GM19463 (cell line): ENCODE data around the gene DENND1B.
"Not testable (repeated sequence)": the region's sequence is repeated elsewhere in the genome, so short reads cannot be mapped to it uniquely, and the experiment has no call there.

Experiments
- ATAC-seq: cut with Tn5 transposase; IDR thresholded peaks from one replicate; pipeline ENCODE4 v1.9.1; 2021; ENCODE audit warnings: mild to moderate bottlenecking, moderate library complexity; ENCODE audit not compliant: unreplicated experiment

Gene DENND1B

DNA sequence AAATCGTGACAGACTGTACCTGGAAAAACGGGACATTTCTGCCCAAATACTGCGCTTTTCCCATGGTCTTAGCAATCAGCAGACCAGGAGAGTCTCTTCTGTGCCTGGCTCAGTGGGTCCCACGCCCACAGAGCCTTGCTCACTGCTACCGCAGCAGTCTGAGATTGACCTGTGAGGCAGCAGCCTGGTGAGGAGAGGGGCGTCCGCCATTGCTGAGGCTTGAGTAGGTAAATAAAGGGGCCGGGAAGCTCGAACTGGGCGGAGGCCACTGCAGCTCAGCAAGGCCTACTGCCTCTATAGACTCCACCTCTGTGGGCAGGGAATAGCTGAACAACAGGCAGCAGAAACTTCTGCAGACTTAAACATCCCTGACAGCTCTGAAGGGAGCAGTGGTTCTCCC is 203.1 kb downstream of the DENND1B start:
- no peak for ATAC-seq

DNA sequence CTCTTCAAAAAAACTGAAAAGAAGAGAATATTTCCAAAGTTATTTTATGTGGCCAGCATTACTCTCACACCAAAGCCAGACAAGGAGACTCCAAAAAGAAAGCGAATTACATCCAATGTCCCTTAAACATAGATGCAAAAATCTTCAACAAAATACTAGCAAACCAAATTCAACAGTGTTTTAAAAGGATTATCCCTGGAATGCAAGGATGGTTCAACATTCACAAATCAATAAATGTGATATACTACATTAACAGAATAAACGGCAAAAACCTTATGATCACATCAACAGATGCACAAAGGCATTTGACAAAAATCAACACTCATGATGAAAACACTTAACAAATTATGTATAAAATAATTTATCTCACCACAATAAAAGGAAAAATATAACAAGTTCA is 207.8 kb downstream of the DENND1B start:
- no peak for ATAC-seq

DNA sequence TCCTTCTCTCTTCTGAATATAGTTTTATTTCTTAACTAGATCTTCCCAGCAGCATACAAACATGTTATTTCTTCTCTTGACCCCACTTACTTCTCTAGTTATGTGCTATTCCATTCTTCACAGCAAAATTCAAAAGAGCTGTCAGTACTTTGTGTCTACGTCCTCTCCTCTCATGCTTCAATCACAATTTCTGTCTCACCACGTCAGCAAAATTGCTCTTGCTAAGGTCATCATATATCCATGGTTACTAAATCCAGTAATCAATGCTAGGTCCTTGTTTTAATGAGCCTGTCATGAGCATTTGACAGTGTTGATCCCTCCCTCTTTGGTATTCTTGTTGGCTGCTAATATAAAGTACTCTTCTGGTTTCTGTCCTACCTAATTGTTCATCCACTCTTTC is 214.2 kb downstream of the DENND1B start:
- ATAC-seq, result no peak

DNA sequence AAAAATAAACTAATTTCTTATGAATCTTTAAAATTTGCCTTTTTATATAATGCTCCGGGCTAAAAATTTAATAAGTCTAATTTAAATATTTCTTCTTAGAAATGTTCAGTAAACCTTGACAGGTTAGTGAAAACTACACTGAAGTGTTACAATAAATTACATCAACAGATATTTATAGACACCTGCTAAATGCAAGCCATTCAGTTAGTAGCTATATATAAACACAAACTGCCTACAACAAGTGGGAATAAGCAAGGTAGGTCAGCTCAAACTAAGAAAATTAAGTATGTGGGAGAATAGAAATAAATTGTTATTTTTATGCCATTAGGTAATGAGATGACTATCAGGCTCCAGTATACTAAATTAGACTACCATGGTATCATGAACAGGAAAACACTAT is 215.6 kb downstream of the DENND1B start:
- ATAC-seq, result no peak

DNA sequence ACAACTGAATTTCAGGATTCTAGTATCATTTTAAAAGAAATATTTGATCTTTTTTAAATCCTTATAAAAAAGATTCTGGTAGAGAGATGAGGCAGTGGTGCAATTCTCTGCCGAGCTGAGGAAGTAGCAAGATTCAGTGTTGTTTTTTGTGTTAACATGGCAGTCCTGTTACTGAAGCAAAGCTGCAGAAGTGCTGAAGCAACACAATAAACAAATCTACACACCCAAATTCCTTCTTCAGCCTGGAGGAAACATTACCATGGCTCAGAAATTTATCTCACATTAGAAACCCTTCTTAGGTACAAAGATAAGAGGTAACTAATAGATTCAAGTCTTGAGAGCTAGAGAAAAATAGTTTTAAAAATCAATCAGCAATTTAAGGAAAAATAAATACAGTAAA is 216.0 kb downstream of the DENND1B start:
- ATAC-seq, result no peak

DNA sequence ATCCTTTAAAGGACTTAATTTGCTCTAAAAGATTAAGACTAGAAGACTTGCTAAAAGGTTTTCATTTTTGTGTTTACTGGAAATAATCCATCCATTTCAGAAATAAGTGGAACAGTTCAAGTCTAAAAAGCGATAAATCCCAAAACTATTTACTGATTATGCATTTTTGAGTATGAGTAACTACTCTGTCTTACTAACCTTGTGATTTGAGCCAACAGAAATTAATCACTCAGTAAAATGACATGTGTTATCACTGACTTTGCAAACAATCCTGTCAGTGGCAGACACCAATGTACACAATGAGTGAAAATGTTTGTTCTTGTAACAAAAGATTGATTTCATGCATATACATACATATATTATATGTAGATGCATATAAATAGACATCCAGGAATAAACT is 218.0 kb downstream of the DENND1B start:
- no peak for ATAC-seq

DNA sequence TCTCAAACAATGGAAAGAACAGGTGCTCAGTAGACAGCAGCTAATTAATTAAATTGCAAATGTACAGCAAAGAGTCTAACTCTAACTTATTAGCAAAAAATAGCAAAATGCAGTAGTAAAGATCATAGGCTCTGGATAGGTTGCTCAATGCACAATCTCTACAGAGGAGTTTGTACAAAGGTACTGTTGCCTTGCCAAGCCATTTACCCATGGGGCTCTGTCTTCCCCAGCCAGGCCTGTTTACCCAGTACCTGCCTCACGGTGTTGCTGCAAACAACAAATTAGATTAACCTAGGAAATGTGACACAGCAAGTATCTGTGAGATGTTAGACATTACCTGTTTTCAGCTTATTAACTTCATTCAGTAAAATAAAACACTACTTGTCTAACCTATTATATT is 222.0 kb downstream of the DENND1B start:
- ATAC-seq, result no peak

DNA sequence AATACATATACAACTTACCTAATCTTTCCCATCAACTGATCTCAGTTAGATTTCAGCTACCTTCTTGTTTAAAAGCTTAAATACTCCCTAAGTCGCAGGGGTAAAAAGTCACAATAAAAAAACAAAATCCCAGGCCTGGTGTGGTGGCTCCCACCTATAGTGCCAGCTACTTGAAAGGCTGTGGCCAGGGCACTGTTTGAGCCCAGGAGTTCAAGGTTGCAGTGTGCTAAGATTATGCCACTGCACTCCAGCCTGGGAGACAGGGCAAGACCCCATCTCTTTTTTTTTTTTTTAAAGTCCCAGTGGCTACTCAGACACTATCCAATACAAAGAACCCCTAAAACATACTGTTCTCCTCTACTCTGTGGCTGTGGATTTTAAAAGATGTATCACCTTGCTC is 228.3 kb downstream of the DENND1B start:
- ATAC-seq, result no peak

DNA sequence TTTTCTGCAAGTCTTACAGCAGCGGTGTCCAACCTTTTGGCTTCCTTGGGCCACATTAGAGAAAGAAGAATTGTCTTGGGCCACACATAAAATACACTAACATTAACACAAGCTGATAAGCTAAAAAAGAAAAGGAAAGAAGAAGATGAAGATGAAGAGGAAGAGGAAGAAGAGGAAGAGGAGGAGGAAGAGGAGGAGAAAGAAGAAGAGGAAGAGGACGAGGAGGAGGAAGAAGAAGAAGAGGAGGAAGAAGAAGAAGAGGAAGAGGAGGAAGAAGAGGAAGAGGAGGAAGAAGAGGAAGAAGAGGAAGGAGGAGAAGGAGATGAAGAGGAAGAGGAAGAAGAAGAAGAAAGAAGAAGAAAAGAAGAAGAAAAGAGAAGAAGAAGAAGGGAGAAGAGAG is 230.7 kb downstream of the DENND1B start:
- no peak for ATAC-seq

DNA sequence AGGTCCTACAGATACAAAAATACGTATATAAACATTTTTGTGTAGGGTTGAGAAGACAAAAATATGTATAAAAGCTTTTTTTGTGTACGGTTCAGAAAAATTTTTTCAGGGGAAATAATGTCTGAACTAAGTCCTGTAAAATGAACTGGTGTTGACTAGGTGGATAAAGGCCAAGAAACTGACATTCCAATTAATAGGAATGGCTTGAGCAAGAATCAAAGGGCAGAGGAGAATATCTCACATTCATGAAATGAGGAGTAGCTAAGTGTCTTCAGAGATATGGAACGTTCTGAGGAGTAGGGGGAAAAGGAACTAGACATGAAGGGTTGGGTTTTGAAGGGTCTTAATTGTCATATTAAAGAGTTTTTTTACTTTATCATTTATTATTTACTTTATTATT is 231.2 kb downstream of the DENND1B start:
- no peak for ATAC-seq

DNA sequence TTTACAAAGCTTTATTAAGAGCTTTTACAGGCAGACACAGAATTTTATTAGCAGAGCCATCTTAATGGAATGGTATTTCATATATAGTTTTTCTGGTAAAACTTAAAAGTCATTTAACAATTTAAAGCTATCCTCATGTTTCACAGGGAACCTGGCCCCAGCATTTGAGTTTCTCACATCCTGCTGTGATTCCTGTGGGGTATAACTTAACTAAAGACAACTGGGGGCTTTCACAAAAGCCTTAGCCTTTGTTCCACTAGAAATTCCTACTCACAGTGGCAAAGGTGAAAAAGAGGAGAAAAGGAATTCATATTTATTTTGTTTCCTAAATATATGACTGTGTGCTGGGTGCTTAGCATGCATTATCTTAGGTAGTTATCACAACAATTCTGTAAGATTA is 233.9 kb downstream of the DENND1B start:
- ATAC-seq, result no peak

DNA sequence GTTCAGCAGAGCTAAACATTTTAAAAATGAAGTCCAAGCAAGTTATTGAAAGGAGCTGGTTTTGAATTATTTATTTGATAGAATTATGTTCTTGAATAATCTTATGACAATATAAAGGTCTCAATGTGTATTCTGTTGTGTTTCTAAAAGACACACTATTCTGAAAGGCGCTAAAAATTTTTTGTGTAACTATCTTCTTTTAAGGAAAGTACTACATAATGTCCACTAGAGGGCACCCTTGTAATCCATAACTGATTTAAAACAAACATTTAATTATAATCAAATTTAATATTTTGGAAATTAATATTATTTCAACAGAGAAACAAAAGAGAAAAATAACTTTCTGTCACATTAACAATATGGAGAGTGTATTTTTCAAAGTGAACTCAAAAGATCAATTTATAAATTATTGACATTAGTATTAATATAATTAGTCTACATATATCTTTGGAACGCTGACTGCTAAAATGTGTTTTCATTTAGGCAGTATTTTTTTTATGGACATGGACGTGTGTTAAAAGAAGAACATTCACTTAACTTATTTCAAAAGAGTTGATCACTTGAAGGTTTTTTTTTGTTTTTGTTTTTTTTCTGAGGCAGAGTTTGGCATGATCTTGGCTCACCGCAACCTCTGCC is 248.4 kb downstream of the DENND1B start:
- ATAC-seq, result no peak

DNA sequence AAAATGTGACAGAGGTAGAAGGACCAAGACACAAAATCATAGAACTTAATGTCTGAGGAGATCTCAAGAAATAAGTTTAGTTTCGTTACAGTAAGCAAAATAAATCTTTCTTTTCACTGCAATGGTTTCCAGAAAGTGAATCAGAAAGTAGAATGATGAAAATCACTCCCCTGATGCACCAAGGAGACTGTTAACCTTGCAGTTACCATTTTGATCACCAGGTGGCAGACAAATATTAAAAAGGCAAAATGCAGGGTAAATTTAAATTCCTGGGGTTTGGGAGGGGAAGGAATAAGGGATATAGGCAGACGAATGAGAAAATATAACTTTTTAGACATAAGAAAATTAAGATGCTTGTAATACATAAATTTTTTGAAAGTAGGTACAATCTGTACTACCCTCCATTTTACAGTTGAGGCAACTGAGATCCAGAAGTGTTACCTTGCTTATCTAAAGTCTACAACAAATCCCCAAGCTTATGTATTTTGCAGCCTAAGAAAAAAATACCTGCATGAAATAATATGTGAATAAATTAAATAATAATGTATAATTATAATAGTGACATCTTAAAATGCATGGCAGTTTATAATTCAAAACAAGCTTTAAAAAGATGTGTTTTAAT is 254.1 kb downstream of the DENND1B start:
- ATAC-seq, result peak; percentile 60

DNA sequence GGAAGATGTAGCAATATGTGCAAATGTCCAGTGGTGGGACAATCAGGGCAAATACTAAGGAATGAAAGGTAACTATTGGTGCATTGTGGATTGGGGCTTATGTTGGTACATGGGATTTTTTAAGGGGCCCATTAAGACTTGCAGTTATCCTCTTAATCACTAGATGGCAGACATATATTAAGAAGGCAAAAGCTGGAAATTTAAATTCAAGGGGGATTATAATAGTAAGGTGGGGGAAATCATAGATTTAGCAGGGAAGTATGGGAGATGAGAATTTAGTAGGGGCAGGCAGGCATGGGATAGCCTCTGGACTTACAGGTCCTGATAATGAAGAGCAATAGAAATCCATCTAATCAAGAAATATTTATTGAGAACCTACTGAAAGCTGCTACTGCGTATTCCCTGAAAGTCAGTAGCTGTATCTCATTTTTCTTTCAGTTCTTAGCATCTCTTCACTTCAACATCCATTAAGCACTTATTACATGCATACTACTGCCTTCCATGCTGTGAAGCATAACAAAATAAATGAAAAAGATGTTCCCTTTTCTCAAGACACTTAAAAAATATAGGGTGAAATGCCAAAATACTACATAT is 255.4 kb downstream of the DENND1B start:
- no peak for ATAC-seq

DNA sequence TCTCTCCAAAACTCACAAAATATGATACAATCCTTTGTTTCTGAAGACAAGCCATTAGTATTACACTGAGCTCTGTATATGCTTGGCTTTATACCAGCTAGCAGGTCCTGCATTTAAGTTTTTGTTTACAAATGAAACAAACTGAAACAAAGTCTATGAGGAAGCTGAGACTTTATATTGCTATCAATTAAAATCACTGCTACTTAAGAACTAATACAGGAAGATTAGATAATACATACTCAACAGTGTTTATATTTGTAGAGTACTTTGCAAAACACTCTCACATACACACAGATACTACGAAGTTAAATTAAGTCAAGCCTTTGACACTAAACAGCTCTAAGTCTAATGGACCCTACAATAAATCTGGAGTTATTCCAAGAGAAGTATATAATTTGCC is 259.9 kb downstream of the DENND1B start:
- ATAC-seq, result no peak

DNA sequence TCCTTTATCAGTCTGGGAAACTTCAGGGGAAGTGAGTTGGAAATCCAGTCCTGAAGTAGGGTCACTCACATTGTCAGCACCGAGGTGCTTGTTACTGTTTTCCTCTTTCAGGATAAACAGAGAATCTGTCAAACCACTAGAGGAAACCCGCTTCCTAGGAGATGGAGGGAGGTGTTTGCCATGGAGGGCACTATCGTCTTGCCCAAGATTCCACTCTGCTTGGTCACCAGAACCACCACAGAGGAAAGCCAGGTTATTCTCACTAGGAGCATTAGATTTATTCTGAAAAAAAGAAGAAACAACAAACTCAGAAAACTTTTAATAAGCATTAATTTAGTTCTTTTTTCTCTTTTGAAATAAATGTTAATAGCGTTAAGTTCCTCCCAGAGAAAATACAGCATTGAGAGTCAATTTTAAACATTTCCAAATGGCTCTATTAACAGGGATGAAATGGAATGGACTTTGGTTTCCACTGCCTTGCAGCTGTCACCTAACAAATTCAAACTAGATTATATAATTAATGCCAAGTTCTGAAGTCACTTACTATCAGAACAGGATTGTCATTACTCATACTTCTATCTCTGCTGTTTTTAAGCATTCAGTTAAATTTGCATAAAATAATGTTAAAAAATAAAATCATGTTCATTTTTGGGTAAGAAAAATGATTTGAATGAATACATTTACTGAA is 264.4 kb downstream of the DENND1B start:
- no peak for ATAC-seq

DNA sequence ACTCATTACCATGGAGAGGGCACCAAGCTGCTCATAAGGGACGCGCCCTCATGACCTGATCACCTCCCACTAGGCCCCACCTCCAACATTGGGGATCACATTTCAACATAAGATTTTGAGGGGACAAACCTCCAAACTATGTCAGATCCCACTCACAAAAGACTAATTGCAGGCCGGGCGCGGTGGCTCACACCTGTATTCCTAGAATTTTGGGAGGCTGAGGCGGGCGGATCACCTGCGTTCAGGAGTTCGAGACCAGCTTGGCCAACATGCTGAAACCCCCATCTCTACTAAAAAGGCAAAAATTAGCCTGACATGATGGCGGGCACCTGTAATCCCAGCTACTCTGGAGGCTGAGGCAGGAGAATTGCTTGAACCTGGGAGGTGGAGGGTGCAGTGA is 278.6 kb downstream of the DENND1B start:
- ATAC-seq, result no peak

DNA sequence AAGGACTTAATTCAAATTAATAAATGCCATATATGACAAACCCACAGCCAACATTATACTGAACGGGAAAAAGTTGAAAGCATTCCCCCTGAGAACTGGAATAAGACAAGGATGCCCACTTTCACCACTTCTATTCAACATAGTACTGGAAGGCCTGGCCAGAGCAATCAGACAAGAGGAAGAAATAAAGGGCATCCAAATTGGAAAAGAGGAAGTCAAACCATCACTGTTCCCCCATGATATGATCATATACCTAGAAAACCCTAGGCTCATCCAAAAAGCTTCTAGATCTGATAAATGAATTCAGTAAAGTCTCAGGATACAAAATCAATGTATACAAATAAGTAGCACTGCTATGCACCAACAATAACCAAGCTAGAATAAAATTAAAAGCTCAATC is 283.8 kb downstream of the DENND1B start:
- ATAC-seq, result not testable (repeated sequence)

DNA sequence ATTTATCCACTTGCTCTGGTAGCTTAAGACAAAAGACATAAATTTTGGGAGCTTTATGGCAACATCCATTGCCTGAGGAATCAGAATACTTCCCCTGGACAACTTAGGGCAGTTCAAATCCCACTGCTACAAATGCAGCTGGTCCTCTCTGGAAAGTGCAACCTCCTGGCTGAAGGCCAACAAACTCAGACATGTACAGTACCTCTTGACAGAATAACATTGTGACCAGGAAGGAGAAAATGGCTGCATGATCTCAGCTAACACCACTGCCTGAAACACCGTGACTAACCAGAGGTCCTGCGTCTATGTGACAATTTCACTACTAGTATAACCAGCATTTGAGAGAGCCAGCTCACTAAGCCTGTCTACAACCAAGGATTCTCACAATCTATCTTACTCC is 288.3 kb downstream of the DENND1B start:
- ATAC-seq, result no peak

DNA sequence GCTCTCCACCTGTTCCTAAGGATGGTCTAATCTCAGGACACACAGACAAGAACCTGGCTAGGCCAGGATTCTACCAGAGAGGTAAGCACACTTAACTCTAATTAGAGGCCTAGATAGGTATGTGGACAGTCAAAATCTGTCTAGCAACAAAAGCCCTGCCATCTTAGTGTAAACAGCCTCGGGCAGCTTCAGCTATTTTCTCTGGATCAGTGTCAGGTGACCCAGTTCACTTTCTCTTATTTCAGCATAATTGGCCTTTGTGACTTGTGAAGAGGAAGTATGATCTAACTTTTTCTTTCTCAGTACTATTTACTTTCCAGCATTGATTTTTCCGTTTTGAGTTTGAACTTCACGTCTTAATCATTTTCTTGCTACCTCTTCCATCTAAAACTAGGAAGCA is 289.5 kb downstream of the DENND1B start:
- ATAC-seq, result no peak

DNA sequence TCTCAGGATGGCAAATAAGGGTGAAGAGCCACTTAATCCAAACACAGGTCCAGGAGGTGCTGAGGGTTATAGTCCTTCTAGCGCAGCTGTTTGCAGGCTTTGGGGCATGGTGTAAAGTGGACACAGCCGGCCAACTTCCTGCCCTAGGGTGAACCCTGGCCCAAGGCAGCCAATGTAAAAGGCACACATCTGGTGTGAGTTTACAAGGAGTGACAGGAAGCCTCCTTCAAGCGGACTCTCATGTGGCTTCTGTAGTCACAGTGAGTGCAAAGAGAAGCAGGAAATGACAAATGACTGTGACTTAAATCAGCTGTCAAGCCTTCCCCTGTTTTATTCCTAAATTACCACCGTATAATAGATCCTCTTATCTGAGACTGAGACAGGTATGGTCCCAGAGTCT is 294.2 kb downstream of the DENND1B start:
- ATAC-seq, result peak; percentile 53

DNA sequence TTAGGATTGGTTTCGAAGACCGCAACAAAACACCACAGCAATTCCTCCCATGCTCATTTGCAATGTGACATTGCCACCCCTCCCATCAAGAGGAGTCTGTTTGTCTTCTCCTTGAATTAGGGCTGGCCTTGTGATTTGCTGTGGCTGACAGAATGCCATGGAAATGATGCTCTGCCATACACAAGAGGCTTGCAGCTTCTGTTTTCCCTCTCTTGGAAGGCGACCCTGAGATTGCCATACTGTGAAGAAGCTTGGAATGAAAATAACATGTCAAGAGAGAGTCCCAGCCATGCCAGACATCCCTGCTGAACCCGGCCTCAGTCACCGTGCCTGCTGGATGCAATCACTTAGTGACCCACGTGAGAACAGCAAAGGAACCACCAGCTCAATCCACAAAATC is 294.8 kb downstream of the DENND1B start:
- no peak for ATAC-seq
